Measurements from ENCODE around the gene HLA-DRB5. TPM values are rescaled to one million over a fixed set of nuclear protein-coding genes. Genes with fewer than 3 reads are reported as not detected.
"Not testable (repeated sequence)": the region's sequence is repeated elsewhere in the genome, so short reads cannot be mapped to it uniquely, and the experiment has no call there.

HLA-DRB5 gene
- total and polyA plus RNA-seq, 2 donors (not counting 1 experiment from before 2014, with no cell fraction given): 23.8 to 174 TPM

- Histone ChIP-seq H3K9ac (ENCODE audit: low read length) (peak overlapping the region; percentile 61), H3K4me1 (ENCODE audit: control insufficient read depth in 2 of 2, insufficient read depth in 2 of 2, low read length in 2 of 2) (peaks cover 29 to 30% of the 10 kb centered on the region in 2 donors), H3K4me3 (ENCODE audit: control extremely low read depth in 1 of 5, extremely low read depth in 1 of 5, insufficient read depth in 1 of 5, low read depth in 2 of 5, low read length in 4 of 5) (peak overlapping the region in 4 of 5 experiments; percentile 28 to 52 (median 48)), H3K9me3 (ENCODE audit: control extremely low read depth in 1 of 3, control insufficient read depth in 2 of 3, insufficient read depth in 1 of 3, low read length in 2 of 3) (peaks cover 0 to 18% (median 2%) of the 10 kb centered on the region in 3 donors), H4K20me1 (ENCODE audit: control insufficient read depth, insufficient read depth, low read length, poor library complexity, severe bottlenecking) (no peaks in the 10 kb centered on the region), H3K4me2 (replicated peaks; ENCODE audit: low read depth, low read length, poor library complexity, severe bottlenecking) (peak overlapping the region; percentile 66), H3K79me2 (ENCODE audit: control insufficient read depth, insufficient read depth, low read length) (peaks cover 31% of the 10 kb centered on the region), H3K27me3 (replicated peaks in 1 of 4; ENCODE audit: control extremely low read depth in 1 of 4, control insufficient read depth in 3 of 4, insufficient read depth in 4 of 4, low read length in 3 of 4) (no peaks in the 10 kb centered on the region), H2AFZ (ENCODE audit: insufficient read depth, low read depth, low read length, poor library complexity, severe bottlenecking) (no peak overlapping the region), H3K27ac (ENCODE audit: low read length in 2 of 2) (peak overlapping the region; percentile 99 to 100), H3K36me3 (replicated peaks in 1 of 2; ENCODE audit: control extremely low read depth in 1 of 2, control insufficient read depth in 1 of 2, extremely low read depth in 1 of 2, insufficient read depth in 2 of 2, low read length in 1 of 2) (no peaks in the 10 kb centered on the region)
- no peak for TF ChIP-seq EZH2 (IDR thresholded peaks at IDR 0.05; ENCODE audit: borderline replicate concordance, insufficient read depth, low read depth, low read length, poor library complexity, severe bottlenecking)
- TF ChIP-seq, protein P1, sequence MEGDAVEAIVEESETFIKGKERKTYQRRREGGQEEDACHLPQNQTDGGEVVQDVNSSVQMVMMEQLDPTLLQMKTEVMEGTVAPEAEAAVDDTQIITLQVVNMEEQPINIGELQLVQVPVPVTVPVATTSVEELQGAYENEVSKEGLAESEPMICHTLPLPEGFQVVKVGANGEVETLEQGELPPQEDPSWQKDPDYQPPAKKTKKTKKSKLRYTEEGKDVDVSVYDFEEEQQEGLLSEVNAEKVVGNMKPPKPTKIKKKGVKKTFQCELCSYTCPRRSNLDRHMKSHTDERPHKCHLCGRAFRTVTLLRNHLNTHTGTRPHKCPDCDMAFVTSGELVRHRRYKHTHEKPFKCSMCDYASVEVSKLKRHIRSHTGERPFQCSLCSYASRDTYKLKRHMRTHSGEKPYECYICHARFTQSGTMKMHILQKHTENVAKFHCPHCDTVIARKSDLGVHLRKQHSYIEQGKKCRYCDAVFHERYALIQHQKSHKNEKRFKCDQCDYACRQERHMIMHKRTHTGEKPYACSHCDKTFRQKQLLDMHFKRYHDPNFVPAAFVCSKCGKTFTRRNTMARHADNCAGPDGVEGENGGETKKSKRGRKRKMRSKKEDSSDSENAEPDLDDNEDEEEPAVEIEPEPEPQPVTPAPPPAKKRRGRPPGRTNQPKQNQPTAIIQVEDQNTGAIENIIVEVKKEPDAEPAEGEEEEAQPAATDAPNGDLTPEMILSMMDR (IDR thresholded peaks at IDR 0.05): no peak
- peak overlapping the region; percentile 100 for H3K27ac Mint-ChIP-seq
- no peaks in the 10 kb centered on the region for H3K27me3 Mint-ChIP-seq
- DNase-seq: peak; percentile 69
- POLR2A ChIA-PET: interaction anchor here (0.6 to 2.3 kb wide), 9 partner anchors 10 to 167 kb away, joined by 3 to 9 read pairs (median 3); partner anchors contain the start of genes HLA-DQA1 and HLA-DRA
- peak; percentile 11 for ATAC-seq (ENCODE audit: low read depth)
- H3K4me1 Mint-ChIP-seq: peaks cover 40% of the 10 kb centered on the region
- H3K4me3 Mint-ChIP-seq: peak overlapping the region; percentile 96
- no CpG with 5 or more reads among the region's 5 CpGs for WGBS (ENCODE audit: insufficient coverage)
- intact Hi-C loops (cut with micrococcal nuclease): loop anchor here (2.0 kb wide), 1 partner anchor 56 kb away; no protein-coding TSS in a partner anchor
- CTCF ChIA-PET: no interaction called here
- no peaks in the 10 kb centered on the region for H3K9me3 Mint-ChIP-seq (ENCODE audit: insufficient read depth)
Measured at GRCh38 chr6:32472781-32473375, 57.2 kb downstream of the HLA-DRB5 start.

- H3K4me3 ChIP-seq (ENCODE audit: control extremely low read depth in 1 of 5, extremely low read depth in 1 of 5, insufficient read depth in 1 of 5, low read depth in 2 of 5, low read length in 4 of 5); H3K9ac ChIP-seq (ENCODE audit: low read length); intact Hi-C loops (cut with micrococcal nuclease); DNase-seq; H3K9me3 ChIP-seq (ENCODE audit: control extremely low read depth in 1 of 3, control insufficient read depth in 2 of 3, insufficient read depth in 1 of 3, low read length in 2 of 3); POLR2A ChIA-PET; CTCF ChIA-PET; H3K27me3 Mint-ChIP-seq; H2AFZ ChIP-seq (ENCODE audit: insufficient read depth, low read depth, low read length, poor library complexity, severe bottlenecking); H3K27ac ChIP-seq (ENCODE audit: low read length in 2 of 2); H3K27me3 ChIP-seq (replicated peaks in 1 of 4; ENCODE audit: control extremely low read depth in 1 of 4, control insufficient read depth in 3 of 4, insufficient read depth in 4 of 4, low read length in 3 of 4); H4K20me1 ChIP-seq (ENCODE audit: control insufficient read depth, insufficient read depth, low read length, poor library complexity, severe bottlenecking); H3K27ac Mint-ChIP-seq; H3K4me3 Mint-ChIP-seq; H3K36me3 ChIP-seq (replicated peaks in 1 of 2; ENCODE audit: control extremely low read depth in 1 of 2, control insufficient read depth in 1 of 2, extremely low read depth in 1 of 2, insufficient read depth in 2 of 2, low read length in 1 of 2); ATAC-seq (ENCODE audit: low read depth); H3K9me3 Mint-ChIP-seq (ENCODE audit: insufficient read depth); H3K4me2 ChIP-seq (replicated peaks; ENCODE audit: low read depth, low read length, poor library complexity, severe bottlenecking): not testable (repeated sequence)
- peaks cover 15% of the 10 kb centered on the region for H3K79me2 ChIP-seq (ENCODE audit: control insufficient read depth, insufficient read depth, low read length)
- H3K4me1 ChIP-seq (ENCODE audit: control insufficient read depth in 2 of 2, insufficient read depth in 2 of 2, low read length in 2 of 2): peaks cover 10 to 12% of the 10 kb centered on the region in 2 donors
- H3K4me1 Mint-ChIP-seq: peaks cover 16% of the 10 kb centered on the region
- no CpG with 5 or more reads among the region's 5 CpGs for WGBS (ENCODE audit: insufficient coverage)
Measured at GRCh38 chr6:32467743-32468503, 62.2 kb downstream of the HLA-DRB5 start.

Small RNA genes within 50 kb of the gene (small RNA-seq; reads per million reads assigned to genes)
- not detected for gene RNU1-61P (ENCODE audit: insufficient read length, low read depth, low replicate concordance)

Other genes starting within 250 kb of the HLA-DRB5 start
- gene TSBP1, start 158.4 kb downstream of the HLA-DRB5 start, total RNA-seq: not detected in 2 replicates
- not detected in 2 replicates for gene TSBP1, start 158.4 kb downstream of the HLA-DRB5 start, polyA plus RNA-seq
- gene BTNL2, start 123.1 kb downstream of the HLA-DRB5 start, total RNA-seq: not detected in 2 replicates
- not detected in 2 replicates for gene BTNL2, start 123.1 kb downstream of the HLA-DRB5 start, polyA plus RNA-seq
- 2,785 and 2,881 TPM in 2 replicates for gene HLA-DRA, start 90.4 kb downstream of the HLA-DRB5 start, total RNA-seq
- gene HLA-DRA, start 90.4 kb downstream of the HLA-DRB5 start, polyA plus RNA-seq: 4,498 and 4,999 TPM in 2 replicates
- 559 and 584 TPM in 2 replicates for gene HLA-DRB1, start 59.6 kb upstream of the HLA-DRB5 start, total RNA-seq
- 1,038 and 1,240 TPM in 2 replicates for gene HLA-DRB1, start 59.6 kb upstream of the HLA-DRB5 start, polyA plus RNA-seq
- gene HLA-DQA1, start 107.1 kb upstream of the HLA-DRB5 start, total RNA-seq: 463 and 489 TPM in 2 replicates
- 260 and 486 TPM in 2 replicates for gene HLA-DQA1, start 107.1 kb upstream of the HLA-DRB5 start, polyA plus RNA-seq
- 267 and 287 TPM in 2 replicates for gene HLA-DQB1, start 136.4 kb upstream of the HLA-DRB5 start, total RNA-seq
- gene HLA-DQB1, start 136.4 kb upstream of the HLA-DRB5 start, polyA plus RNA-seq: 181 and 986 TPM in 2 replicates
- gene HLA-DQA2, start 211.1 kb upstream of the HLA-DRB5 start, total RNA-seq: 171 and 173 TPM in 2 replicates
- 14.5 and 35.9 TPM in 2 replicates for gene HLA-DQA2, start 211.1 kb upstream of the HLA-DRB5 start, polyA plus RNA-seq
- 109 and 112 TPM in 2 replicates for gene HLA-DQB2, start 233.2 kb upstream of the HLA-DRB5 start, total RNA-seq
- 41.1 and 111 TPM in 2 replicates for gene HLA-DQB2, start 233.2 kb upstream of the HLA-DRB5 start, polyA plus RNA-seq

Data from B cell (primary cell).